ENCODE measurements around the gene LARP6. TPM values are rescaled to one million over a fixed set of nuclear protein-coding genes. Genes with fewer than 3 reads are reported as not detected.
"Not testable (repeated sequence)": the region's sequence is repeated elsewhere in the genome, so short reads cannot be mapped to it uniquely, and the experiment has no call there.

The LARP6 gene
- total and polyA plus RNA-seq, 2 of the 4 experiments (the other 2 are of a cell fraction), result 36.4 to 135 TPM

- DNase-seq; BruUV-seq (replicated peaks); POLR2A ChIA-PET (ENCODE audit: unreplicated experiment); H3K56ac ChIP-seq (ENCODE audit: extremely low read depth, insufficient read depth, low read length); H4K20me1 ChIP-seq (ENCODE audit: insufficient read depth, low read length); intact Hi-C loops (cut with micrococcal nuclease); H3K4ac ChIP-seq (ENCODE audit: low read depth, low read length); H3K27me3 ChIP-seq (ENCODE audit: control insufficient read depth, insufficient read depth, low read length); H3K36me3 ChIP-seq (ENCODE audit: control insufficient read depth, insufficient read depth, low read length); H3K14ac ChIP-seq (replicated peaks; ENCODE audit: low read depth, low read length); in situ Hi-C loops (cut with MboI; ENCODE audit: low sequenced_read_pairs); H3K27ac ChIP-seq (ENCODE audit: insufficient read depth, low read length); H3K9me3 ChIP-seq (ENCODE audit: control insufficient read depth, insufficient read depth, low read length); H2AK9ac ChIP-seq (replicated peaks; ENCODE audit: low read depth, low read length, poor library complexity); H3K4me2 ChIP-seq (ENCODE audit: low read depth, low read length); H2BK5ac ChIP-seq (ENCODE audit: low read depth, low read length, poor library complexity, severe bottlenecking); H2BK20ac ChIP-seq (ENCODE audit: low read depth, low read length); ATAC-seq (ENCODE audit: low read depth); H3K23ac ChIP-seq (ENCODE audit: low read depth, low read length); H3K9ac ChIP-seq (ENCODE audit: low read depth, low read length); H3K18ac ChIP-seq (ENCODE audit: low read depth, low read length); H2AFZ ChIP-seq (replicated peaks; ENCODE audit: low read length, poor library complexity); H3K4me3 ChIP-seq (ENCODE audit: insufficient read depth, low read depth, low read length); H4K91ac ChIP-seq (ENCODE audit: insufficient read depth, low read depth, low read length); H4K5ac ChIP-seq (ENCODE audit: low read depth, low read length); dilution Hi-C loops (cut with HindIII; ENCODE audit: low sequenced_read_pairs, unreplicated experiment): not testable (repeated sequence)
- Histone ChIP-seq H3K4me1 (ENCODE audit: control insufficient read depth, insufficient read depth, low read length) (peaks cover 23% of the 10 kb centered on the region), H2BK120ac (ENCODE audit: low read depth, low read length) (peak overlapping the region; percentile 32; the same call in 1 of the 2 replicates), H4K8ac (ENCODE audit: low read depth in 2 of 2, low read length in 2 of 2) (peak overlapping the region in 1 of 2 experiments; percentile 18; a peak in 1 of 4 replicates), H3K79me1 (ENCODE audit: low read depth in 1 of 2, low read length in 2 of 2) (peaks cover 3 to 22% of the 10 kb centered on the region in 2 experiments; a peak in 3 of 4 replicates), H3K9me1 (ENCODE audit: insufficient read depth, low read length) (peaks cover 12% of the 10 kb centered on the region), H2AK5ac (ENCODE audit: low read depth, low read length) (peak overlapping the region; percentile 43; the same call in 1 of the 2 replicates), H2BK15ac (ENCODE audit: low read depth, low read length) (peak overlapping the region; percentile 45; the same call in 1 of the 3 replicates)
- CTCF ChIA-PET, result interaction anchor here (0.7 to 1.0 kb wide), 2 partner anchors 9 to 582 kb away, joined by 3 read pairs; no protein-coding TSS in a partner anchor
- WGBS, 2 experiments (ENCODE audit: extremely low coverage in 2 of 2, insufficient read length in 1 of 2), result 89% methylated on average over 1 of the region's 9 CpGs; no CpG with 5 or more reads in 1 of the 2 experiments
These were observed 4.8 kb upstream of the LARP6 start for GRCh38 chr15:70858614-70859321.

Data from IMR-90 (cell line).